CD14-positive monocyte (primary cell): ENCODE measurements around the gene UBXN6. TPM values are rescaled to one million over a fixed set of nuclear protein-coding genes. Genes with fewer than 3 reads are reported as not detected.

Source experiments
- DNase-seq, 3 donors: peaks; one replicate each; pipeline ENCODE4 v3.0.0-alpha.2; 2011 to 2022
- H2AFZ ChIP-seq: 2 replicates; pipeline ENCODE4 v1.6.0; 2012; ENCODE audit warnings: mild to moderate bottlenecking, low read depth, low read length, inconsistent platforms; ENCODE audit not compliant: insufficient read depth, poor library complexity, severe bottlenecking
- H3K27ac ChIP-seq, 2 donors: 1 replicate in 1 of 2; 2 replicates in 1 of 2; pipeline ENCODE4 v1.5.1; 2012 to 2013; ENCODE audit warnings: low read length in 2 of 2, control low read depth in 1 of 2, inconsistent platforms in 1 of 2, low read depth in 1 of 2, mild to moderate bottlenecking in 1 of 2
- H3K27me3 ChIP-seq, 2 donors: one replicate each; pipeline versions ENCODE4 v1.6.0 to v1.6.1; 2011 to 2013; ENCODE audit warnings: low read length in 2 of 2; ENCODE audit not compliant: control insufficient read depth in 2 of 2, insufficient read depth in 2 of 2
- H3K36me3 ChIP-seq, 2 donors: replicated peaks in 1 of 2; 1 replicate in 1 of 2; 2 replicates in 1 of 2; pipeline versions ENCODE4 v1.5.1 to v1.6.1; 2012 to 2013; ENCODE audit warnings: low read length in 2 of 2, control low read depth in 1 of 2, inconsistent platforms in 1 of 2, mild to moderate bottlenecking in 1 of 2; ENCODE audit not compliant: insufficient read depth in 2 of 2, control insufficient read depth in 1 of 2
- H3K4me1 ChIP-seq, 2 donors: 1 replicate in 1 of 2; 2 replicates in 1 of 2; pipeline versions ENCODE4 v1.5.1 to v1.6.1; 2012 to 2013; ENCODE audit warnings: low read length in 2 of 2, control low read depth in 1 of 2, inconsistent platforms in 1 of 2, mild to moderate bottlenecking in 1 of 2, moderate library complexity in 1 of 2; ENCODE audit not compliant: insufficient read depth in 2 of 2, control insufficient read depth in 1 of 2
- H3K4me2 ChIP-seq: replicated peaks from 2 replicates; pipeline ENCODE3; 2012; ENCODE audit warnings: low read length, moderate library complexity, mild to moderate bottlenecking; ENCODE audit not compliant: poor library complexity, severe bottlenecking; ENCODE audit errors: extremely low read depth
- H3K4me3 ChIP-seq, 3 experiments: fragments of 200-600 bp in 1 of 3; sonication (generic) in 1 of 3; replicated peaks in 1 of 3; 1 replicate in 2 of 3; 2 replicates in 1 of 3; pipeline ENCODE4 v1.5.1; 2011 to 2013; ENCODE audit warnings: low read length in 3 of 3, mild to moderate bottlenecking in 3 of 3, control low read depth in 2 of 3, low read depth in 2 of 3, inconsistent platforms in 1 of 3, moderate library complexity in 1 of 3
- H3K79me2 ChIP-seq: 2 replicates; pipeline ENCODE4 v1.6.0; 2012; ENCODE audit warnings: mild to moderate bottlenecking, control low read depth, inconsistent platforms, low read length, moderate library complexity; ENCODE audit not compliant: insufficient read depth
- H3K9ac ChIP-seq: 2 replicates; pipeline ENCODE4 v1.6.0; 2017; ENCODE audit warnings: low read length, mild to moderate bottlenecking; ENCODE audit not compliant: insufficient read depth, poor library complexity, severe bottlenecking
- H3K9me3 ChIP-seq, 2 donors: replicated peaks in 1 of 2; 1 replicate in 1 of 2; 2 replicates in 1 of 2; pipeline versions ENCODE4 v1.5.1 to v1.6.1; 2012 to 2013; ENCODE audit warnings: low read length in 2 of 2, control low read depth in 1 of 2; ENCODE audit not compliant: control insufficient read depth in 1 of 2, insufficient read depth in 1 of 2
- H4K20me1 ChIP-seq: 2 replicates; pipeline ENCODE4 v1.6.0; 2012; ENCODE audit warnings: mild to moderate bottlenecking, low read length, control low read depth, moderate library complexity; ENCODE audit not compliant: insufficient read depth
- H3K27ac Mint-ChIP-seq, 7 donors: one replicate each; pipeline ENCODE4 v1.8.0; 2020; ENCODE audit warnings: mild to moderate bottlenecking in 7 of 7, mixed read lengths in 7 of 7, moderate library complexity in 6 of 7, inconsistent platforms in 2 of 7
- H3K27me3 Mint-ChIP-seq, 3 donors: one replicate each; pipeline ENCODE4 v1.8.0; 2021 to 2022; ENCODE audit warnings: low read depth in 3 of 3, mild to moderate bottlenecking in 3 of 3, mixed read lengths in 3 of 3, moderate library complexity in 3 of 3, inconsistent platforms in 1 of 3
- H3K36me3 Mint-ChIP-seq, 2 donors: one replicate each; pipeline ENCODE4 v1.8.0; 2020; ENCODE audit warnings: mixed read lengths in 2 of 2, inconsistent platforms in 1 of 2, mild to moderate bottlenecking in 1 of 2
- H3K4me1 Mint-ChIP-seq: one replicate; pipeline ENCODE4 v1.8.0; 2020; ENCODE audit warnings: mild to moderate bottlenecking, mixed read lengths
- H3K4me3 Mint-ChIP-seq, 2 donors: one replicate each; pipeline ENCODE4 v1.8.0; 2020; ENCODE audit warnings: mild to moderate bottlenecking in 2 of 2, mixed read lengths in 2 of 2, moderate library complexity in 1 of 2
- H3K9me3 Mint-ChIP-seq, 7 donors: one replicate each; pipeline ENCODE4 v1.8.0; 2020 to 2022; ENCODE audit warnings: mixed read lengths in 7 of 7, mild to moderate bottlenecking in 6 of 7, moderate library complexity in 6 of 7, inconsistent platforms in 2 of 7
- WGBS: methylation state at CpG from one replicate; pipeline ENCODE4 v1.1.5; 2013; ENCODE audit warnings: missing lambda C conversion rate; ENCODE audit not compliant: insufficient coverage; 5-methylcytosine and 5-hydroxymethylcytosine counted together
- intact Hi-C, 2 donors: fragments of 100-400 bp; cut with micrococcal nuclease; formaldehyde crosslinking; loops; one replicate each; pipeline versions ENCODE4 v1.15.0 to v1.15.1; 2023
- polyA plus RNA-seq, 3 donors: library from polyadenylated mRNA; depleted of rRNA in 1 of 3; unstranded in 2 of 3; stranded (reverse) in 1 of 3; fragments of 300-500 nt in 2 of 3; fragments of >200 nt in 1 of 3; fragmentation: Illumina TruSeq in 2 of 3; gene quantifications; 1 replicate in 2 of 3; 2 replicates in 1 of 3; pipeline ENCODE4 v1.2.3, GENCODE V29; 2012 to 2021
- TF ChIP-seq, protein P1 (sequence below): fragments of 200-600 bp; IDR thresholded peaks from one replicate; pipeline ENCODE4 v1.8.0; 2022; ENCODE audit warnings: antibody characterized with exemption, mild to moderate bottlenecking

Gene UBXN6
- polyA plus RNA-seq, 3 donors: 3.8 to 64.5 (median 5.4) TPM

DNA sequence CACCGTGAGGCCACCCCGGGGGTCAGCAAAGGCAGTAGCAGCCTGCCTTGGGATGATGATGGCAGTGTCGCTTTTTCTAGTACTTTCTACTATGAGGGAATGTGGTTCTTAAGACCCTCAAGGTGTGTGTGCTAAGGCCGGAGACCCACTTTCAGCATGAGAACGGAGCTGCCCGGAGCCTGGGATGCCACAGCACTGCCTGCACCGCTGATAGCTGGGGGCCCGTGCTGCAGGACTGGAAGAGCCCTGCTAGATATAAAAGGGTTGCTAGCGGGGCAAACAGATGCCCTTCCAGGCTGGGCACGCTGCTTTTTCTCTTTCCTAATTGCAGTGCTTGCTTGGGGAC, 46.2 kb upstream of the UBXN6 start:
- Histone ChIP-seq H3K4me3 (no peak overlapping the region), H3K79me2 (no peaks in the 10 kb centered on the region), H4K20me1 (no peaks in the 10 kb centered on the region), H3K27me3 (no peaks in the 10 kb centered on the region), H3K4me1 (peaks cover 0 to 6% of the 10 kb centered on the region in 2 donors), H3K27ac (no peak overlapping the region), H2AFZ (no peak overlapping the region), H3K9ac (no peak overlapping the region), H3K36me3 (peaks cover 36 to 39% of the 10 kb centered on the region in 2 donors), H3K4me2 (no peak overlapping the region), H3K9me3 (no peaks in the 10 kb centered on the region)
- H3K36me3 Mint-ChIP-seq: peaks cover 40 to 58% of the 10 kb centered on the region in 2 donors
- no peak overlapping the region for H3K4me3 Mint-ChIP-seq
- intact Hi-C loops: no loop called here
- TF ChIP-seq, protein P1, sequence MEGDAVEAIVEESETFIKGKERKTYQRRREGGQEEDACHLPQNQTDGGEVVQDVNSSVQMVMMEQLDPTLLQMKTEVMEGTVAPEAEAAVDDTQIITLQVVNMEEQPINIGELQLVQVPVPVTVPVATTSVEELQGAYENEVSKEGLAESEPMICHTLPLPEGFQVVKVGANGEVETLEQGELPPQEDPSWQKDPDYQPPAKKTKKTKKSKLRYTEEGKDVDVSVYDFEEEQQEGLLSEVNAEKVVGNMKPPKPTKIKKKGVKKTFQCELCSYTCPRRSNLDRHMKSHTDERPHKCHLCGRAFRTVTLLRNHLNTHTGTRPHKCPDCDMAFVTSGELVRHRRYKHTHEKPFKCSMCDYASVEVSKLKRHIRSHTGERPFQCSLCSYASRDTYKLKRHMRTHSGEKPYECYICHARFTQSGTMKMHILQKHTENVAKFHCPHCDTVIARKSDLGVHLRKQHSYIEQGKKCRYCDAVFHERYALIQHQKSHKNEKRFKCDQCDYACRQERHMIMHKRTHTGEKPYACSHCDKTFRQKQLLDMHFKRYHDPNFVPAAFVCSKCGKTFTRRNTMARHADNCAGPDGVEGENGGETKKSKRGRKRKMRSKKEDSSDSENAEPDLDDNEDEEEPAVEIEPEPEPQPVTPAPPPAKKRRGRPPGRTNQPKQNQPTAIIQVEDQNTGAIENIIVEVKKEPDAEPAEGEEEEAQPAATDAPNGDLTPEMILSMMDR: no peak
- DNase-seq: no peak
- no peak overlapping the region for H3K27ac Mint-ChIP-seq
- H3K4me1 Mint-ChIP-seq: peaks cover 7% of the 10 kb centered on the region
- 97% methylated on average over 10 of the region's 10 CpGs for WGBS
- H3K27me3 Mint-ChIP-seq: no peaks in the 10 kb centered on the region
- no peaks in the 10 kb centered on the region for H3K9me3 Mint-ChIP-seq

DNA sequence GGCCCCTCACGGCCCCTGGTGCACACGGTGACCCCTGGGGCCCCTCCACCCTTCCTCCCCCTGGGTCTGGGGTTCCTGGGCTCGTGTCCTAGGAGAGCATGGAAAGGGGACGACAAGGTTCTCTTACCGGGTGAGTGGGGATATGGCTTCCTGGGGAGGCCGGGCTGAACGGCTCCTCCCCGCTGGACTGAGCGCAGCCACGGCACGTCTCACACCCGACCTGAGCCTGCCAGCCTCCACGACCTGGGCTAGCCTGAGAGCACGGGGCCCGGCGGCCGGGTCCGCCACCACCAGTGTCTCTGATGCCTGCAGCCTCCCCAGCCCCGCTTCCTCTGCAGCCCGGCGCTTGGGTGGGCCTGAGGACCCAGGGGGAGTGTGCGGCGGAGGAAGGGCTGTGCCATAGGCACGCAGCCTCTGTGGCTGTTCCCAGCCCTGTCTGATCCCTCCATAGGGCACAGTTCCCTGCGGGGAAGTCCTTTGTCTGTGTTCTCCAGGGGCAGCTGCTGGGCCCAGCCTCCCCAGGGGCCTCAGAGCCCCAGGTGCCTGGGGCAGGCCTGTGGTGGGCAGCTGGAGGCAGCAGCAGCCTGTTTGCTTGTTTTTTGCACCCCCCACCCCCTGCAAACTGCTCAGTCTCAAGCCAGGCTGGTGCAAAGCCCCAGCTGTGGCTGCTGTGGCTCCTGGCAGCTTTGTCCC, 45.7 kb upstream of the UBXN6 start:
- DNase-seq: no peak
- peaks cover 0 to 6% of the 10 kb centered on the region in 2 donors for H3K4me1 ChIP-seq
- no peak overlapping the region for H2AFZ ChIP-seq
- H3K79me2 ChIP-seq: no peaks in the 10 kb centered on the region
- H3K36me3 ChIP-seq: peaks cover 41 to 44% of the 10 kb centered on the region in 2 donors
- H3K27me3 ChIP-seq: no peaks in the 10 kb centered on the region
- TF ChIP-seq, protein P1: no peak
- Mint-ChIP-seq H3K27ac (no peak overlapping the region), H3K4me1 (peaks cover 7% of the 10 kb centered on the region), H3K4me3 (no peak overlapping the region), H3K27me3 (no peaks in the 10 kb centered on the region), H3K9me3 (no peaks in the 10 kb centered on the region), H3K36me3 (peaks cover 40 to 58% of the 10 kb centered on the region in 2 donors)
- H3K9me3 ChIP-seq: no peaks in the 10 kb centered on the region
- H4K20me1 ChIP-seq: no peaks in the 10 kb centered on the region
- intact Hi-C loops: no loop called here
- WGBS: 96% methylated on average over 20 of the region's 25 CpGs
- H3K9ac ChIP-seq: no peak overlapping the region
- H3K27ac ChIP-seq: no peak overlapping the region
- H3K4me2 ChIP-seq: no peak overlapping the region
- H3K4me3 ChIP-seq: no peak overlapping the region
